GM18858 (cell line): ENCODE data around the gene H2BW1.
"Not testable (repeated sequence)": the region's sequence is repeated elsewhere in the genome, so short reads cannot be mapped to it uniquely, and the experiment has no call there.

Source experiments
- ATAC-seq: cut with Tn5 transposase; IDR thresholded peaks from one replicate; pipeline ENCODE4 v1.9.1; 2021; ENCODE audit not compliant: unreplicated experiment

The H2BW1 gene, protein sequence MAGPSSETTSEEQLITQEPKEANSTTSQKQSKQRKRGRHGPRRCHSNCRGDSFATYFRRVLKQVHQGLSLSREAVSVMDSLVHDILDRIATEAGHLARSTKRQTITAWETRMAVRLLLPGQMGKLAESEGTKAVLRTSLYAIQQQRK

DNA sequence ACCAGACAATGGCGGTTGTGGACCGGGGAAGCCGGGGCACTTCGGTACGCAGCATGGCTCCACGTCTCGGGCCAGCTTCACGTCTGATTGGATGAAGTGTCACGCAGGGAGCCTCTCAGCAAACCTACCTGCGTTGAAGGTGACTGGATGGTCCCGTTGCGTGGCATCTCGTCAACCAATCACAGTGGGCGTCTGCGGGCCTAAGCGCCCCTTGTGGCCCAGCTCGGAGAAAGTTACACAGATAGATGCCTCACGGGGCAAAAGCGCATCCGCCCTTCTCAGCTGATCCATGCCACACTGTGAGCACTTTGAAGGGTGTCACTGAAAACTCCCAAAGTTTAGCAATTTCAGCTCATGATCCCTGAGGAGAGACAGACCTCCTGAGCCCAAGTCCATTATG, at the start of gene H2BW1:
Gene H2BW1 (minus strand): TSS at position 103 of the 400 bp plus-strand sequence. CDS start 132 bp downstream, outside the sequence.
- ATAC-seq = no peak

DNA sequence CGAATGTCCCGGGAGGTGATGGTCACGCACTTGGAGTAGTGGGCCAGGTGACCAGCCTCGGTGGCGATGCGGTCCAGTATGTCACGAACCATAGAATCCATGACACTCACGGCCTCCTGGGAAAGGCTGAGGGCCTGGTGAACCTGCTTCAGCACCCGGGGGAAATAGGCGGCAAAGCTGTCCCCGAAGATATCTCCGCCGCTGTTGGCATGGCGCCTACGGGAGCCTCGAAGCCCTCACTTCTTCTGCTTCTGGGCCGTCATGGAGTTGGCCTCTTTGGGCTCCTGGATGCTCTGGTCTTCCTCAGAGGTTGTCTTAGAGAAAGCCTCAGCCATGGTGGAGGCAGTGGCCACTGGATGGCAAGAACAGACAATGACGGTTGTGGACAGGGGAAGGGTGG, 49.1 kb upstream of the H2BW1 start:
- not testable (repeated sequence) for ATAC-seq

DNA sequence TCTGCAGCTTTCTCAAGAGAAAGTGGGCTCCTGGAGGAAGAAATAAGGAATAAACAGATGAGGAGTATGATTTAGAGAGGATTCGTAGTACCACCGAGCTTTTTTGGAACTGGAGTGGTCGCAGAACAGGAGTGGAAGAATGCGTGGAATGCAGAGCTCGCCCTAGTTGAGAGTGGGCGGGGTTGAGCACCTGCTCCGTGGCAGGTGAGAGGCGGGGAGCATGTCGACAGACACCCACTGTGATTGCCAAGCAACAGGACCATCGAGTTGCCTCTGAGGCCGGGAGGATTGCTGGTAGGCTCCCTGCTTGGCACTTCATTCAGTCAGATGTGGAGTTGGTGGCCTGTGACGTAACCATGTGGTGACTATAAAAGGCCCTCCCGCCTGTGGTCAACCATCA, 41.4 kb upstream of the H2BW1 start:
- ATAC-seq = not testable (repeated sequence)

DNA sequence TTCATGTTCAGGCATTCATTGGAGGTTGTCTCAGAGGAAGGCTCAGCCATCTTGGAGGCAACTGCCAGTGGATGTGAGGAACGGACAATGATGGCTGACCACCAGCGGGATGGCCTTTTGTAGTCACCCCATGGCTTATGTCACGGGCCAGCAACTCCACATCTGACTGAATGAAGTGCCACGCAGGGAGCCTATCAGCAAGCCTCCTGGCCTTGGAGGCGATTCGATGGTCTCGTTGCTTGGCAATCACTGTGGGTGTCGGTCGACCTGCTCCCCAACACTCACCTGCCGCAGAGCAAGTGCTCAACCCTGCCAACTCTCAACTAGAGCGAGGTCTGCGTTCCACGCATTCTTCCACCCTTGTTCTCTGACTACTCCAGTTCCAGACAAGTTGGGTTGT, 33.7 kb upstream of the H2BW1 start:
- no peak for ATAC-seq

DNA sequence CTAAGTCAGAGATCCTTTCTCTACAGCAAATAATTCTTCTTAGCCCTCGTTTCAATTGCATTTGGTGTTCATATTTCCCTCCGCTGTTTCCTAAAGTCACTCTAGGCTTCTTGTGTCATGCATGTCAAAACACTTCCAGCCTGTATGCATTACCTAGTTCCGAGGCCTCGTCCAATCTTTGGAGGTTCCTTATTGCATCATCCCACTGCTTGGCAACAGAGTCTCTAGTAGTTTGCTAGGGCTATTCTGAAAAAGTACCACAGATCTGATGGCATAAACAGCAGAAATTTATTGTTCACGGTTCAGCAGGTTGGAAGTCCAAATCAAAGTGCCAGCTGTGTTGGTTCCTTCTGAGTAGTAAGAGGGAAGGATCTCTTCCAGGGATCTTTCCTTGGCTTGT, 32.1 kb upstream of the H2BW1 start:
- no peak for ATAC-seq

DNA sequence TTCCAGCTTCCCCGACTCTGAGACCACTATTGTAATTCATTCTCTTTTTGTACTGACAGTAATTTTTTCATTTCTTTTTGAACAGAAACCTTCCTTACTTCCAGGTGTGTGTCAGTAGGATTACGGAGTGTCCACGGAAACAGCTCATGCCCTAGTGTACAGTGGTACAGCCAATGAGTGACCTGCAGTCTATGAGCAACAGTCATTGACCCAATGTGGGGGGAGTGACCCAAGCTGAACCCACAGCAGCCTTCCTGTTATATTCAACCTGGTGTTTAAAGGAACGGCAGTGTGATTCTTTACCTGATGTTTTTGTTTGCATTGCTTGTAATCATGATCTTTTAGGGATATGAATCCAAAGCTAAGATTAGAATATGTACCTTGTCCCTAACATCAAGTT, 27.5 kb upstream of the H2BW1 start:
- ATAC-seq = no peak

DNA sequence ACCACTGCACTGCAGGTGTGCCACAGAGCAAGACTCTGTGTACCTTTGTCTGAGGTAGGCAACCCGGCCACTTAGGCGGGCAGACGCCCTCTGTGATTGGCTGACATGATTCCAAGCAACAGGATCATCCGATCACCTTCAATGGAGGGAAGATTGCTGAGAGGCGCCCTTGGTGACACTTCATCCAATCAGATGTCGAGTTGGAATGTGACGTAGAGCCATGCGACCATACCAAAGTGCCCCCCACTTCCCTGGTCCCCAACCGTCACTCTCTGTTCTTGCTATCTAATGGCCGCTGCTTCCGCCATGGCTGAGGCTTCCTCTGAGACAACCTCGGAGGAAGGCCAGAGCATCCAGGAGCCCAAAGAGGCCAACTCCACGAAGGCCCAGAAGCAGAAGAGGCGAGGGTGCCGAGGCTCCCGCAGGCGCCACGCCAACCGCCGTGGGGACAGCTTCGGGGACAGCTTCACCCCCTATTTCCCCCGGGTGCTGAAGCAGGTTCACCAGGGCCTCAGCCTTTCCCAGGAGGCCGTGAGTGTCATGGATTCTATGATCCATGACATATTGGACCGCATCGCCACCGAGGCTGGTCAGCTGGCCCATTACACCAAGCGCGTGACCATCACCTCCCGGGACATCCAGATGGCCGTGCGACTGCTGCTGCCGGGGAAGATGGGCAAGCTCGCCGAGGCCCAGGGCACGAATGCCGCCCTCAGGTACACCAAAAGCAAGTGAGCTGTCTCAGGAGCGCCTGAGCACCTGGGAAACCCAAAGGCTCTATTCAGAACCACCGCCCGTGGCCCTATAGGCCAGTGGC, 26.4 kb upstream of the H2BW1 start, which contains the start of gene H2BW2:
Gene H2BW2 (plus strand): TSS at position 268 of the 817 bp plus-strand sequence. CDS start 39 bp downstream, at position 307.
- no peak for ATAC-seq

DNA sequence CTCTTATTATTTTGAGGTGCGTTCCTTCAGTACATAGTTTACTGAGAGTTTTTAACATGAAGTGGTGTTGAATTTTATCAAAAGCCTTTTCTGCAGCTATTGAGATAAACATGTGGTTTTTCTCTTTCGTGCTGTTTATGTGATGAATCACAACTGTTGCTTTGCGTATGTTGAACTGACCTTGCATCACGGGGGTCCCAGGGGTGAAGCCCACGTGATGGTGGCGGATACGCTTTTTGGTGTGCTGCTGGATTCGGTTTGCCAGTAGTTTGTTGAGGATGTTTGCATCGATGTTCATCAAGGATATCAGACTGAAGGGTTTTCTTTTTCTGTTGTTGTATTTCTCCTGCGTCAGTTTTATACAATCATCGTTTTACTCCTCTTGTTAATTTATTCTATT, 4.6 kb upstream of the H2BW1 start:
- ATAC-seq = no peak

DNA sequence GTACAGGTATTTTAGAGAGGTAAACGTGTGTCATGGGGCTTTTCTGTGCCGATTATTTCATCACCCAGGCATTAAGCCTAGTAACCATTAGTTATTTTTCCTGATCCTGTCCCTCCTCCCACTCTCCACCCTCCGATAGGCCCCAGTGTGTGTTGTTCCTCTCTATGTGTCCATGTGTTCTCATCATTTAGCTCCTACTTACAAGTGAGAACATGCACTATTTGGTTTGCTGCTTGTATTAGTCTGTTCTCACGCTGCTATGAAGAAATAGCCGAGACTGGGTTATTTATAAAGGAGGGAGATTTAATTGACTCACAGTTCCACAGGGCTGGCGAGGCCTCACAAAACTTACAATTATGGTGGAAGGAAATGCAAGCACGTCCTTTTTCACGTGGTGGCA, 2.1 kb upstream of the H2BW1 start:
- ATAC-seq = not testable (repeated sequence)

DNA sequence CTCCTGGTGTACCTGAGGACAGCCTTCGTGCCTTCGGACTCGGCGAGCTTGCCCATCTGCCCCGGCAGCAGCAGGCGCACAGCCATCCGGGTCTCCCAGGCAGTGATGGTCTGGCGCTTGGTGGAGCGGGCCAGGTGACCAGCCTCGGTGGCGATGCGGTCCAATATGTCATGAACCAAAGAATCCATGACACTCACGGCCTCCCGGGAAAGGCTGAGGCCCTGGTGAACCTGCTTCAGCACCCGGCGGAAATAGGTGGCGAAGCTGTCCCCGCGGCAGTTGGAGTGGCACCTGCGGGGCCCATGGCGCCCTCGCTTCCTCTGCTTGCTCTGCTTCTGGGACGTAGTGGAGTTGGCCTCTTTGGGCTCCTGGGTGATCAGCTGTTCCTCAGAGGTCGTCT, 350 bp downstream of the H2BW1 start:
- no peak for ATAC-seq

DNA sequence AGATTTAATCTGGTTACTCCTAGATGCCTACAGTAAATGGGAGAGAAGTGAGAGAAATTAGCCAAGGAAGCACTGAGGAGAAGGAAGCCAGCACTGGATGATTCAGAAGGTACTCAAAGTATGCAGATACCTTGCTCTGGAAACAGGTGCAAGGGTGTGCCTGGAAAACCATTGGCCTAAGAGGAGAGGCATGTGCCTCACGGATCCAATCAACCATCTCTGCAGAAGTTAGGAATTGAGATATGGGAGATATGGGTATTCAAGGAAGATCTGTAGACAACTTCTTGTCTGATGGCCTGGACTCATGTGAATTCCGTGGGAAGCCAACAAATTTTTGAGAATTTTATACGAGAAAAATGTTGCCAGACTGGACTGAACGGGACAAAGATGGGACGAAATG, 4.7 kb downstream of the H2BW1 start:
- ATAC-seq = no peak

DNA sequence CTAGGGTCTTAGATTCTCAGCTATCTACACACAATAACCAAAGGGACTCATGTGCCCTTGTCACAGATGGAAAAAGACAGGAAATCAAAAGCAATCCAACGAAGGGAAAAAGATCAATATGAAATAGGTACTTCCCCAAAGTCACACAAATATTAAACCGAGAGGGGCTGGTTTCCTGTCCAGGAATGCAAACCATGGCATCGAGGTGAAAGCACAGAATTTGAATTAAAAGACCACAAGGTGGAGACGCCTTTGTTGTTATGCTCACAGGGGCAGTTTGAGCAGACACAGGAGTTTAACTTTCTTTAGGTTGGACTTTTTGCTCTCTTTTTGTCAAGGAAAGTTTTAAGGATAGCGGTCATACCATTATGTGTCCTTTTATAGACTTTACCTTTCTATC, 14.3 kb downstream of the H2BW1 start:
- ATAC-seq = peak; percentile 69

DNA sequence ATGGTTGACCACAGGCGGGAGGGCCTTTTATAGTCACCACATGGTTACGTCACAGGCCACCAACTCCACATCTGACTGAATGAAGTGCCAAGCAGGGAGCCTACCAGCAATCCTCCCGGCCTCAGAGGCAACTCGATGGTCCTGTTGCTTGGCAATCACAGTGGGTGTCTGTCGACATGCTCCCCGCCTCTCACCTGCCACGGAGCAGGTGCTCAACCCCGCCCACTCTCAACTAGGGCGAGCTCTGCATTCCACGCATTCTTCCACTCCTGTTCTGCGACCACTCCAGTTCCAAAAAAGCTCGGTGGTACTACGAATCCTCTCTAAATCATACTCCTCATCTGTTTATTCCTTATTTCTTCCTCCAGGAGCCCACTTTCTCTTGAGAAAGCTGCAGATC, 30.0 kb downstream of the H2BW1 start:
- ATAC-seq = not testable (repeated sequence)

DNA sequence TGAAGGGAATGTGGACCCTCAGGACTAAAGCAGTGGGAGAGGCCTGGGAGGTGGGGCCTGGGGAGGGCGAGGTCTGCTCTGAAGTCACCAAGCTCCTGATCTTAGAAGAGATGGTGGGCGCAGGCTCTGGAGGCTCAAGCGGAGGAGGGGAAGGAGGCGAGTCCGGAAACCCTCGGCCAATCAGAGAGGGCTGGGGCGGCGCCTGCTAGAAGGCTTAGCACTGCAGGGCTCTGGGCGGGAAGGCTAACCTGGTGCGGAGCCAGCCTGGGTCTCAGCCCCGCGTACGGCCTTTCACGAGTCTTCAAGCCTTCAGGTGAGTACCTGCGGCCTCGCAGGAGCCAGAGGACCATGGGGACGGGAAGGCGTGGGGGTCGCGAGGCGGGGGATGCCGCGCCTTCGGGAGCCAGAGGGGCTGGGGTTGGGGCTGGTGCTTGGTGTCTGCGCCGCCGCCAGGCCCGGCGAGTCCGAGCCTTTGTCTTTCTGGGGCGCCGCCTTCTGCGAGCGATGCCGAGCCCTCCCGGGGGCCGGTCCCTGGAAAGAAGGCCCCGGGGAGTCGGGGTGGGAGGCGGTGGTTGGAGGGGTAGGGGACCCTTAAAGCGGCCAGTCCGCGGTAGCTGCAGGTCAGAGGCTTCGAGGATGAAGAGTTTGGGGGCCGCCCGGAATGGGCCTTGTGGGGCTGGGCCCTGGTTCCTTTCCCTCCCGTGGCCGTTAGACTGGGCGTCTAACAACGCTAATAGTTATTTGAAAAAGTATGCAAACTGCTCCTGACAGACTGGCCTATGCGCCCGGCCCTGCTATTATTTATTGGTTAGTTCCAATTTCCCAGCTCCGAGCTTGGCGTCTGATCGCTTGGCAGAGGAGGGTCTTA, 50.9 kb downstream of the H2BW1 start, which contains the start of gene TMSB15B:
Gene TMSB15B (plus strand): TSS at position 217 of the 868 bp plus-strand sequence.
- ATAC-seq = peak; percentile 87
